NCI-H510A treated with DMSO at 0.1 percent for 48 hours (cell line): ENCODE measurements around the gene TWIST2.

Experiments
- DNase-seq: peaks from one replicate; lab custom pipeline; 2025; lab: John Stamatoyannopoulos, UW

TWIST2 gene

DNA sequence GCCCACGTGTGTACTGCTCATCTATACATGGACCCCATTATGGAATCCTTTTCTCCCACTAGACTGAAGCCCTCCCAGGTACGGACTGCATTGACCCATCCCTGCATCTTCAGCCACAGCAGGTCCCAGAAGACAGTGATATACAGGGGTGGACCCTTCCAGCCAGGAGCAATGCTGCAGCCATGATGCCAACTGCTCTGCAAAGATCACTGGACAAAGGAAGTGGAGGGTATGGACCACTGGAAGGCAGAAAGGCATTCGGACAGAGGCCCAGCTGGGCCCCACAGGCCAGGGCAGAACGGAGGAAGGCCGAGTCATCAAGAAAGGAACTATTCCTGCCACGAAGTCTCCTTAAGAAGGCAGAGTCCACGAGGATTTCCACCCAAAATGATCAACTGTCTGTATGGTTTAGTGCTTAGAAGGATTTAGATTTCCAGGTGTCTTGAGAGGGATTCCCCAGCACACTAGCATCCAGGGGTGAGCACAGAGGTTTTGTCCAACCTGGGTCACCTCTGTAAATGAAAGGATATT is 93.4 kb downstream of the TWIST2 start:
- no peak for DNase-seq

DNA sequence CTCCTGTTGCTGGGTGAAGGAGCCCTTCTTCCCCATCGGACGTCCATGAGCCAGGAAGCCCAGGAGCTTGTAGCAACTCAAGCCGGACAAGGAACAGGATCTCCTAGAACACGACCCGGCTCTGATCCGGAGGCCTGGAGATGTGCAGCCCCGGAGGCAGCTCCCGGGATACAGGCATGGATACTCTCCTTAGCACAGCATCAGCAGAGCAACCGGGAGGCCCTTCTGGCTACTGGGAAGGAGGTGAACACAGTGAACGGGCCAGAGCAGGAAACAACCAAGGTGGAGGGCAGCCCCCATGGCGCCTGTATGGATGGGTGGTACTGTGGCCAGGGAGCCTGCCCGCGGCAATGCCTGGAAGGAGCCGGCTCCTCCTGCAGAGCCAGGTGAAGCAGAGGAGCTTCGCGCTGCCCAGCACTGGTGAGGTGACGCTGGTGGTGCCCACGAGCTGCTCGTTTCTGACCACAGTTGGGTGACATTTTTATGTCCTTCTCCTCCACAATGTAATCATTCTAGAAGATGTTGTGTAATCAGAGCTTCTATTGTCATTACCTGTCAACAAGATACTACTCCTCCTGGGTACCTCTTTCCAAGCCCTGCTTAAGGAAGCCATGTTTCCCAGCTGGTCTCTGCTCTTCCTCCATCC is 94.3 kb downstream of the TWIST2 start:
- DNase-seq: no peak

DNA sequence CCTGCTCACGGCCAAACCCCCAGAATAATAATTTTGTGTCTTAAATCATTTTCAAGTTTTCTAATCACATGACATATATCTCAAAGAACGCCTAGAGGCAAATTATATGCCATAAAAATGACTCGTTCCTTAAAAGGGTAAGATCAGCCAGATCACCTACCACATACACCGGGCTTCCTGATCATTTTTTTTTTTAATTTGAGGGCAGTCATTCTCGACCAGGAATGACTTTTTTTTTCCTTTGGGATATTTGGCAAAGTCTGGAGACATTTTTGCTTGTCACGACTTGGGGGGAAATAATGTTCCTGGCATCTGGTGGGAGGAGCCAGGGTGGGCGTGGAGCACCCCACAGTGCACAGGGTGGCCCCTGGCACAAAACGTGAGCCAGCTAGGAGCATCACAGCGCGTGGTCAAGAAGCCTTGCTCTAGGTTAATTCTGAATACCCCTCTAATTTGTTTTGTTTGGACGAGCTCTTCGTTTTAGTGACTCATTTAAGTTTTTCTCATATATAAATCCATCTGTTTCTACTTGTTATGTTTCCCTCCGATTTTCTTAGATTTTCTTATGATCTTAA is 94.9 kb downstream of the TWIST2 start:
- DNase-seq: no peak

DNA sequence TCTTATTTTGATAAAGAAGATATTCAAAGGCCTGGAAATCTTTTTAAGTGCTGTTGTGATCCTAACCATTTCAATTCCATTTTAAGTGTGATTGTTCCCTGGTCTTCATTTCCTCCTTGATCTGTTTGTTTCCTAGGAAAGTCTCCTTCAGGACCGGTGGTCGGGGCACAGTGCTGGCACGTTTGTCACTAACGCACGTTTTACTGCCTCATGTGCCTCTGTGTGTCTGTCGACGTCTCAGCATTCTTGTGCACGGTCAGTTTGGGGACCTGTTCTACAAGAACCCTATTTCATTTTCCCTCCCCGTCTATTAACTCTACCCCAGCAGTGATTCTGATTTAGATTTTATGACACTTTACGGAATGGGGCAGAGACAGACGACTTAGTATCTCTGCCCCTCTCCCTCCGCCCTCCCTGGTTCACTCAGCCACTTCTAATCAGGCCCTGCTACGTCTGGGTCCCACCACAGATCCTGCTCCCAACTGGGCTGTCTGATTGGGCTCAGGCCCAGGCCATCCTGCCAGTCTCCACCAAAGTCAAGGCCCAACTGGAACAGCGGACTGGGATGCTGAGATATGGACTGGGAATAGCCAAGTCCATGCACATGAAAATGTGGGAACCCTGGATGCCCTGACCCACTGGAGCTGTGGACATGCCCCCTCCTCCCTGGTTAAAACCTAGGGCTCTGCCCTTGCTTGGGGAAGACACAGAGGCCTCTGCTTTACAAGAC is 95.6 kb downstream of the TWIST2 start:
- DNase-seq: no peak

DNA sequence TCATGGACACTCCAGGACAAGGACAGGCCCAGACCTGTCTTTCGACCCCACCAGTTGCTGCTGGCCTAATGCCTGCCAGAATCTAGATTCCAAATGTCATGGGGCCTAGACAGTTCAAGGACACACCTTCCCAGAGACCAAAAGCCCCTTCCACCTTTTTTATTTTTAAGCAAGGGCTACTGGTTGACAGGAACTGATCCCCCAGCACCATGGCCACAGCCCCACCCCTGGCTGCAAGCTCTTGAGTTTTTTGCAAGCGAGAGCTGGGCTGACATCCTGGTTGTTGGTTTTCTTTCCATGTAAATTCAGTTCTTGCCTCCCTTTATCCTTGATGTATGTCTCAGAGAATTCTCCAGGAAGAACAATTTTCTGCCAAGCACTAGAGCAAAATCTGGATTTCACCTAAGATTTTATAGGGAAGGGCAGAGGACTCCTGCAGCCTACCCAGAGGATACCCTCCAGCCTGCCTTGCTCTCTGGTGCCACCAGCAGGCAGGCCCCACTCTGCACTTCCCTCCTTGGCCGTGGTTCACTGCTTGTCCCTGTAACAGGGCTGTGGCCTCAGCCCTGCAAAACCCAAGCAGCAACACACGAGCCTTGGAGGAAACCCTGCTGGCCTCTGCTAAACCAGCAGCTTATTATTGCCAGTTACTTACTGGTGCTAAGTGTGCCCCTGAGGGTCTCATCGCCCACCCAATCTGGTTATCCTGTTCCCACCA is 97.7 kb downstream of the TWIST2 start:
- DNase-seq: no peak

DNA sequence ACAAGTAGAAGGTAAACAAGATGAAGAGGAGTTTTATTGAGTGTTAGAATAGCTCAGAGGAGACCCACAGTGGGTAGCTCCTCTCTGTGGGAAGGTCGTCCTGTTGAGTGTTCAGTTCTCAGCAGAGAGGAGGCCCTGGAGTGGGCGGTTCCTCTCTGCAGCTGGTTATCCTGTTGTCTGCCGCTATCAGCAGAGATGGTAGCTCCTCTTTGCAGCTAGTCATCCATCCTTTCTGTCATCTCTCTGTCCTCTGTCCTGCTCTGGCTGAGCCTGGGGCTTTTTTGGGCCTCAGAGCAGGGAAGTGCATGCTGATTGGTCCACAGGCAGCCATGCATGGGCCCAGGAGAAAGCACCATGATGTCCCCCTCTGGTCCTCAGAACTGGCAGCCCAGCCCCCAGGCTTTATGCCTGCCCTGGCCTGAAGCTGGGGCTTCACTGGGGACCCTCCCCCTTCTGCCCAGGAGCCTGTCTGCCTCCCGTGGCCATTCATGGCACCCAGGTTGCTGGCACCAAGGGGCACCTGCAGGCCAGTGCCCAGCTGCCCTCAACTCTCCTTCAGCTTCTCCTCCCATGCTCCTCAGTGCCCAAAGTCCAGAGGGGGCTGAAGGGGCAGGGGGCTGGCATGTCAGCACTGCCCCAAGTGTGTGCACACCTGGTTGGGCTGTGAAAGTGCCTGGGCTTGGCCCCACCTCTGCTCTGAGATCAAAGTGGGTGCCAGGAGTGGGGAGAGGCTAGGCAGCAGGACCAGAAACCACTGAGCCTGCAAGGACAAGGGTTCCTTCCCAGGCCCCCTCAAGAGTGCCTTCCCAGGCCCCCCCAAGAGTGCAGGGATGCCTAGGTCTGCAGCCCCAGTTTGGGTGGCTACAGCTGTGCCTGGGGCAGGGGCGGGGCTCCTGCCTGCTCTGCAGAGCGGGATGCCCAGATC is 98.7 kb downstream of the TWIST2 start:
- DNase-seq: no peak

DNA sequence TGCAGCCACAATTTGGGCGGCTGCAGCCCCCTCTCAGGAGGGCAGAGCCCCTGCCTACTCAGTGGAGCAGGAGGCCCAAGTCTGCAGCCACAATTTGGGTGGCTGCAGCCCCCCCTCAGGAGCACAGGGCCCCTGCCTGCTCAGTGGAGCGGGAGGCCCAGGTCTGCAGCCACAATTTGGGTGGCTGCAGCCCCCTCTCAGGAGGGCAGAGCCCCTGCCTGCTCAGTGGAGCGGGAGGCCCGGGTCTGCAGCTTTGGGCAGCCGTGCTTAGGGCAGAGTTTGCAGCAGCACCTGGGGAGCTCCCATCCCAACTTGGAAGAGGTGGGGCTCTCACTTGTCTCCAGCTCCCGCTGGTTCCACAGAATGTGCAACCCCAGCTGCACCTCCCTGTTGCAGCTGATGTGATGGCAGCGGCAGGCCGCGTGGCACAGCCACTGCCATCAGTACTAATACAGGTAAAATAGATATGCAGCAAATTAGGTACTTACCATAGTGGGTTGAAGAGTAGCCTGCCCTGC is 99.4 kb downstream of the TWIST2 start:
- no peak for DNase-seq

DNA sequence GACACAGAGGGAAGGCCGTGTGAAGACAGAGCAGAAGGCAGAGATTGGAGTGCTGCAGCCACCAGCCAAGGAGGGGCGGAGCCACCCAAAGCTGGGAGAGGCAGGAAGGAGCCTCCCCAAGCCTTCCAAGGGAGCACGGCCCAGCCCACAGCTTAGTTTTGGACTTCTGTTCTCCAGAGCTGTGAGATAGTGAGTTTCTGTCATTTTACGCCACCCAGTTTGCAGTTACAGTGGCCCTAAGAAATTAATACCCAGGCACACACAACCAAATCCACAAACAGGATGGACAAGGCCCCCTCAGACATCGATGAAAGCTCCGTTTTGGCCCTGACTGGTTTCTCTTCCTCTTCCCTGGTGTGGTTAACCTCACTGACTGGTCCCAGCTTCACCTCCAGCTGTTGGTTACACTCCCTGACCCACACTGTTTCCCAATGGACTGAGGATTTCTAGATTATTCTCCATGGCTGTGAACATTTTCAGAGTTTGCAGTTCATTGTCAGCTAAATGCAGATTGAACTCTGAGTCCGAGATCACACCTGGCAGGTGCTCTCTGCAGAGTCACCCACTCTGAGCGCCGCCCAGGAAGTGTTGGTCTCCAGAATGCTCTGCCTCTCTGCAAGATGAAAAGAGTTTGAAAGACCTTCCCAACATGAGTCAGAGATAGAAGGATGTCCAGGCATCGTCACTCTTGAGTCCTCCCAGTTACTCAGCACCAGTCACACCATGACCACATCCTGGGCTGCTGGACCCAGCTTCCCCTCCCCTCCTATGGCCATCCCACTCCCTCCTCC is 100.2 kb downstream of the TWIST2 start:
- DNase-seq: no peak

DNA sequence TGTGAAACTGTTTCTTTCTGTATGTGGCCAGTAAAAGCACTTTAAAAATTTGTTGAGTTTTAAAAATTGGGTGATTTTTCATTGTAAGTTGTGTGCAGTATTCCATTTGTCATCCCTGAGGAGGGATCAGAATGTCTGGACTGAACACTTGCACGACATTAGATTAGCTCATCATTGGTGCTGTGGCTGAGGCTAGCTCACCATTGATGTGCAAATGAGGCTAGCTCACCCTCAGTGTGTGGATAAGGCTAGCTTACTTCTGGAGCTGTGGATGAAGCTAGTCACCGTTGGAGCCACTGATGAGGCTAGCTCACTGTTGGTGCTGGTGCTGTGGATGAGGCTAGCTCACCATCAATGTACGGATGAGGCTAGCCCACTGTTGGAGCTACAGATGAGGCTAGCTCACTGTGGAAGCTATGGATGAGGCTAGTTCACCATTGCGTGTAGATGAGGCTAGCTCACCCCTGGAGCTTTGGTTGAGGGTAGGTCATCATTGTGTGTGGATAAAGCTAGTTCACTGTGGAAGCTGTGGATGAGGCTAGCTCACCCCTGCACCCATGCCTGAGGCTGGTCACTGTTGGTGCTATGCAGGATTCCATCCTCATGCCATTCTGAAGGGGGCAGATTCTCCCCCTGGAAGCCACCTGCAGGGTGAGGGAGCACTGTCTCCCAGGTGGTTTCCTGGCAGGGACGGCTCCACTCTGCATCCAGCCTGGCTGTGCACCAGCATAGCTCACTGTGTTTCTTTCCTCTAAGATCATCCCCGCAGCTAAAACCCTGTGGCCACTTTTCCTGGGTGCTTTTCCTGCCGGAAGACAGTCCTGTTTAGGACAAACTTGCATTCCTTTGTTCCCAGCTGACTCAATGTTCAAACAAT is 101.1 kb downstream of the TWIST2 start:
- DNase-seq: no peak

DNA sequence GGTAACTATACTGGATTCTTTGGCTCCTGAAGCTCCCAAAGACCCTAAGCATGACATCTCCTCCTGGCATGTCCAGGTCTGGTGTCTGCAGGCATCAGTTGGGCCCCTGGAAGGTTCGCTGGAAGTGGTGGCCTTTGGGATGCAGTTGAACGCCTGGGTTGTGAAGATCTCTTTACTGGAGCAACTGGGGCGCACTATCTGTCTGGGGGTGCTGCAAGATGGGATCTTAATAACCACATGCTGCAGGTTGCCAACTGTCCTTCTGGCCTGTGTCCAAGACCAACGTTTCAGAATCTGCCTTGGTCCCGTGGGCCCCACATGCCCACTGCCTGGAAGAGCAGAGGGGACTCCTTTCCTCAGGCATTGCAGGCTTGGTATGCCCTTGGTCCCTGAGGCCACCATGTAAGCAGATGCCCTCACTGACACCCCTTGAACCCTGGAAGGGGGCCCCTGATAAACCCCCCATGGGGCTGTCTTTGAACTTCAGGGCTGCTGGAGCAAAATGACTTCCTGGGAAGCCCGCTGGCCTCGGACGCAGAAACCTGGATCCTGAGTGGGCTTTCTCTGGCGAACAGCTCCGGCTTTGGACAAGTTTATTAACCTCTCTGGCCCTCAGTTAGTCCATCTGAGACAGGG is 101.9 kb downstream of the TWIST2 start:
- DNase-seq: no peak

DNA sequence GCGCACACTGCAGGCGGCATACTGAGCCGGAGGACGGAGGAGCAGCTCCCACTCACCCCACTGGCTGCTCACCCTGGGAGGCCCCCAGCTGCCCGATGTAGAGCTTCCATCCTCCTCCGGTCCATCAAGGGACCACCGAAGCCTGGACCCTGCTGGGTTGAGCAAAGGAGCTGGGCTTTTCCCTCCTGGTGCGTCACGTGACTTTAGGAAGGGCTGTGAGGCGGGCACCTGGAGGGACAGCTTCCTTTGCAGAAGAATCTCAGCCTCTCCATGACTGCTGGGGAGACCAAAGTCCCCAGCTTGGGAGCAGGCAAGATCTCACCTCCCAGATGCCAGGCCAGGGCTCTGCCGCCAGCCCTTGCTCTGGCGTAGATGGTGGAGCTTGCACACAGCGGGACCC is 102.7 kb downstream of the TWIST2 start:
- no peak for DNase-seq

DNA sequence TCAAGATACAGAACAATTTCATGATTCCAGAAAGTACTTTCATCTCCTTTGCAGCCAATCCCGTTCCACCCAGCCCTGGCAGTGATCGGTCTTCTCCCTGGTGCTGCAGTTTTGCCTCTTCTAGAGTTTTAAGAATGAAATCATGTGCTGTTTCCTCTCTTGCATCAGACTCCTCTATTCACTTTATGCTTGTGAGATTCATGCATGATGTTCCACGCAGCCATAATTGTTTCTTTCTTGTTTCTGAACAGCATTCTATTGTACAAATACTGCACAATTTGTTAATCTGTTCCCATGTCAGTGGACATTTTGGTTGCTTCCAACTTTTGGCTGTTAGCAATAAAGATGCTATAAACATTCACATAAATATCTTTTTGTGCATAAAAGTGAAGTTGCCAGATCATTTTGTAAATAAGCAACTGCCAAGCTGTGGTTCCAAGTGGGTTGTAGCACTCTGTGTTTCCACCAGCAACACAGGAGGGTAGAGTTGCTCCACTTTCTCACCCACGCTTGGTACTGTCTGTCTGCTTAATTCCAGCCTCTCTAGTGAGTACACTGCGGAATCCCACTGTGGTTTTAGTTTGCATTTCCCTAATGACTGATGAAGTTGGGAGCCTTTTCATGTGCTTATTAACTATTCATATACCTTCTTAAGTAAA is 104.5 kb downstream of the TWIST2 start:
- DNase-seq: no peak

DNA sequence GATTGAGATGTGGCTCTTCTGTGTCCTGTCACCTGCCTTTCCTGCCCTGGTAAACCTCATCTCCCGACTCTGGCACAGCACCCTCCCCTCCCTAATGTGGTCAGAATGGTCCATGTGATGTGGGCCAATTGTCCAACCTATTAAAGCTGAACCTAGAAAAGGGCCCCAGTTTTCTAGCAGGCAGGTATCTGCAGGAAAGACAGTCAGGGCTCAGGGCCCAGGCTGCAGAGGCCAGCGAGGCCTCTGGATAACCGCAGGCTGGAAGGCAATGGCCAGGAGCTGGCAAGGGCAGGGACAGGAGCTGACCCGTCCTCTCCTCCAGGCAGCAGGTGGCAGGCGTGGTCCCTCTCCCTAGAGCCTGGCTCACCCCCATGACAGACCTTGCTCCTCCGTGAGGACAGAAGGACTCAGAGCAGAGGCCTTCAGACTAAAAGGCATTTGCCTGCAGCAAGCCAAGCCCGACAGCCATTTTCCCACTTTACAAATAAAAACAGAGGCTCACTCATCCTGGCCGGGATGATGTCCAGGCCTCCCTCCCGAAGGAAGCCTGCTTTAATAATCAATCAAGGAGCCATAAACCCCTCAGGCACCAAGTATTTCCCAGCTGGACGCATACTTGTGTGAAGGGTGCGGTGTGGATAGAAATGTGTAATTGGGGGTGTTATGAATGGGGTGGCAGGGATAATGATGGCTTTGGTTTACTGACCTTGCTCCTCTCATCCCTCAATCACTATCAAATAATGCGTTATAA is 107.1 kb downstream of the TWIST2 start:
- no peak for DNase-seq

DNA sequence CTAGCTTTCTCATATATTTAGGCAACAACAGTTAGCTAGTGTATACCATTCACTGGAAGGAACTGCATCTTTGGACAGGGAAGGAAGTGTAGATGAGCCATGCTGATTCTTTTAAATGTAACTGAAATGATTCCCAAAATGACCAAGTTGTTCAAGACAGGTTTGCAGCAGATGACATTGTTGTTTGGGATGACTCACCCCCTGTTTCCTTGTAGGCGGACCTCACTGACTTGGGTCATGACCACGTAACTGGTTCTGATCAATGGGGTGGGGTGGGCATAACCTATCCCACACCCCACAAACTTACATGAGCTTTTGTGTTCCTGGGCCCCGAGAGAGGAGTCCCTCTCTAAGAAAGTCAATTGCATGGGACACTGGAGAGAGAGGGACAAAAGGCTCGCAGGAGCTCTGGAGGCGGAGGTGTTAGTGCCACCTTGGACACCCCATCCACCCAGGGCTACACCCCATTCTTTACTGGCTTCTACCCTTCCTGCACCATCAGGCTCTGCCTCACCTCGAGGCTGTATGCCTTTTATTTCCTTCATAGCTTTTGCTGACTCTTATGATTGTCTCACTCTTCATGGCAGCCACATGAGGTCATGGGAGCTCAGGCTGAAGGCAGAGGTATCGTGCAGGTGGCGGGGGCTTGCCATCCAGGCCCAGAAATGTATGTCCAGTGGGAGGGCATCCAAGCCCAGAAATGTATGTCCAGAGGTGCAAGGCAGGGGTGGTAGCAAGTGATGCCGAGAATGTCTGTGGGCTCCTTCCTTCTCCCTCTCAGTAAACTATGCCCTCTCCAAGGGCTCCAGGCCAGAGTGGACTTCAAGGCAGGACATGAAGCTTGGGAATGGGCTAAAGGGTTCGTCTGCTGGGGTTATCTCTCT is 108.0 kb downstream of the TWIST2 start:
- DNase-seq: no peak

DNA sequence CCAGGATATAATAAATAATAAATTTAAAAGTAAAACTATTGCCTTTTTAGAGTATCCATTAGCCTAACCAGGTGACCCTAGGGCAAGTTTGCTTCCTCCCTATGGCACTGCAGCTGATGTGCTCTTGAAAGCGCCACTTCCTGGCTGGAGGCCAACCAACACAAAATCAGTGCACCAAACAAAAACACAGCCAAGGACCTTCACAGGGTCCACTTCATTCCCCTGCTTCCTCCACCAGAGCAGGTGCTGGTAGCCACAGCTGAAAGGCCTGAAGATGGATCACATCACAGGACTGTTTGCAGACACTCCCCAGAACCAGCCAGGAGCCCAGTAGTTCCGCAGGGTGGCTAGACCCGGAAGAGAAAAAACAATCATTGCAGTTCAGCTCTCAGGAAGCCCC is 108.8 kb downstream of the TWIST2 start:
- no peak for DNase-seq
